Colonic mucosa (tissue), 4 donors: Measurements from ENCODE around the gene ZNF335. TPM values are rescaled to one million over a fixed set of nuclear protein-coding genes. Genes with fewer than 3 reads are reported as not detected.
"Not testable (repeated sequence)": the region's sequence is repeated elsewhere in the genome, so short reads cannot be mapped to it uniquely, and the experiment has no call there.

Experiments used
- DNase-seq: peaks from one replicate; pipeline ENCODE4 v3.0.0-alpha.2; 2020
- H3K27ac ChIP-seq: fragments of 200-600 bp; one replicate; pipeline ENCODE4 v1.8.0; 2021
- H3K27me3 ChIP-seq: fragments of 200-600 bp; one replicate; pipeline ENCODE4 v1.8.0; 2021
- H3K36me3 ChIP-seq: fragments of 200-600 bp; one replicate; pipeline ENCODE4 v1.8.0; 2021
- H3K4me1 ChIP-seq: fragments of 200-600 bp; one replicate; pipeline ENCODE4 v1.8.0; 2021; ENCODE audit warnings: mild to moderate bottlenecking
- H3K4me3 ChIP-seq: fragments of 200-600 bp; one replicate; pipeline ENCODE4 v1.8.0; 2021
- H3K9ac ChIP-seq, 2 donors: one replicate each; pipeline ENCODE4 v1.7.0; 2013; ENCODE audit warnings: control low read depth in 2 of 2, low read depth in 2 of 2, low read length in 2 of 2
- H3K9me3 ChIP-seq: fragments of 200-600 bp; one replicate; pipeline ENCODE4 v1.8.0; 2021
- intact Hi-C: fragments of 100-400 bp; cut with DNase I; formaldehyde crosslinking; loops from one replicate; pipeline ENCODE4 v1.14.1; 2022
- total RNA-seq, 2 donors: library from RNA; stranded (reverse); fragmentation: NEBNext Ultra II Directional in 1 of 2; extraction: Animal tissue kit (Norgen Biotek cat#: 25700) in 1 of 2; gene quantifications; one replicate each; pipeline ENCODE4 v1.2.1, GENCODE V29; 2021
- TF ChIP-seq, protein P1 (sequence below): fragments of 200-600 bp; IDR thresholded peaks from one replicate; pipeline ENCODE4 v1.8.0; 2022; ENCODE audit warnings: antibody characterized with exemption, mild to moderate bottlenecking
- donor health status: healthy.
- donor health status: DM: no; HTN: no; CAD: no.
- donor health status: DM: no; HTN: no; CAD: no.

The ZNF335 gene
- total RNA-seq, 2 donors from 2014 or later: 11.3 to 22.1 TPM

DNA sequence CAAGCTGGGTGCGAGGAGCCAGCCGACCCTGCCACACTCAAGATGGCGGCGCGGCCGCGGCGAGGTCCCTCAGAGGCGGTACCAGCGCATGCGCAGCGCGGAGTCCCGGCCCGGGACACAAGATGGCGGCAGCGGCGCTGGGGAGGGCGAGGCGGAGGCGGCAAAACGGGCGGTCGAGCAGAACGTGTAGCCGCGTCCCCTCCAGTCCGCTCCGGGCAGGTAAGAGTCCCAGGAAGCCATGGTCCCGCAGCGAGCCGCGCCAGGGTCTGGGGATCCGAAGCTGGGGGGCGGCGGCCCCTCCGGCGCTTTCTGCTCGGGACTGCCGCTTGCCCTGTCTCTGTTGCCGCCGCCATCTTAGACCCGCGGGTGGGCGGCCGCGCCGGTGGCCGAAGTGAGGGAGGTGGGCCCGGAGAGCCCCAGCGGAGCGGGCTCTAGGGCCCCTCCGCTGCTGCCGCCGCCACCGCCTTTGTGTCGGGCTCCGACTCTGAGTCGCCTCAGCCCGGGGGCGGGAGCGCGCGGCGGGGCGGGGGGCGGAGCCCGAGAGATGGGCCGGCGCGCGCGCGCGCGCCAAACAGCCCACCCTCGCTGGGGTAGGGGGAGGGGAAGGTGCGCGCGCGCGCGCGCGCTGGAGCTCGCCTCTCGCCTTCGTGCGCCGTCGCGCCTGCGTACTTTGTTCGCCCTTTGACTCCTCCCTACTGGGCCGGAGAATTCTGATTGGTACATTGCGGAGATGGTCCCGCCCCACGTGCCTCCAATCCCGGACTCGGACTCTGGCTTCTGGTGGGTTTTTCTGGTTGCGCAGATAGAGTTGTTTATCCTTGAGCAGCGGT is 37.2 kb downstream of the ZNF335 start, which contains the start of gene PCIF1:
Gene PCIF1 (plus strand): TSS at position 98 of the 830 bp plus-strand sequence. CDS start 4,317 bp downstream, outside the sequence.
- intact Hi-C loops: loop anchor here (5.0 kb wide), 1 partner anchor 42 kb away; the partner anchor contains the start of genes CTSA and NEURL2
- Histone ChIP-seq H3K27me3 (no peaks in the 10 kb centered on the region), H3K9ac (peak within 1 kb of the TSS; percentile 93 to 99), H3K4me1 (no peaks in the 10 kb centered on the region), H3K9me3 (no peaks in the 10 kb centered on the region), H3K4me3 (peak within 1 kb of the TSS; percentile 98), H3K36me3 (peaks cover 4% of the 10 kb centered on the region), H3K27ac (peak within 1 kb of the TSS; percentile 100)
- peak; percentile 98 for DNase-seq
- TF ChIP-seq, protein P1, sequence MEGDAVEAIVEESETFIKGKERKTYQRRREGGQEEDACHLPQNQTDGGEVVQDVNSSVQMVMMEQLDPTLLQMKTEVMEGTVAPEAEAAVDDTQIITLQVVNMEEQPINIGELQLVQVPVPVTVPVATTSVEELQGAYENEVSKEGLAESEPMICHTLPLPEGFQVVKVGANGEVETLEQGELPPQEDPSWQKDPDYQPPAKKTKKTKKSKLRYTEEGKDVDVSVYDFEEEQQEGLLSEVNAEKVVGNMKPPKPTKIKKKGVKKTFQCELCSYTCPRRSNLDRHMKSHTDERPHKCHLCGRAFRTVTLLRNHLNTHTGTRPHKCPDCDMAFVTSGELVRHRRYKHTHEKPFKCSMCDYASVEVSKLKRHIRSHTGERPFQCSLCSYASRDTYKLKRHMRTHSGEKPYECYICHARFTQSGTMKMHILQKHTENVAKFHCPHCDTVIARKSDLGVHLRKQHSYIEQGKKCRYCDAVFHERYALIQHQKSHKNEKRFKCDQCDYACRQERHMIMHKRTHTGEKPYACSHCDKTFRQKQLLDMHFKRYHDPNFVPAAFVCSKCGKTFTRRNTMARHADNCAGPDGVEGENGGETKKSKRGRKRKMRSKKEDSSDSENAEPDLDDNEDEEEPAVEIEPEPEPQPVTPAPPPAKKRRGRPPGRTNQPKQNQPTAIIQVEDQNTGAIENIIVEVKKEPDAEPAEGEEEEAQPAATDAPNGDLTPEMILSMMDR: no peak

DNA sequence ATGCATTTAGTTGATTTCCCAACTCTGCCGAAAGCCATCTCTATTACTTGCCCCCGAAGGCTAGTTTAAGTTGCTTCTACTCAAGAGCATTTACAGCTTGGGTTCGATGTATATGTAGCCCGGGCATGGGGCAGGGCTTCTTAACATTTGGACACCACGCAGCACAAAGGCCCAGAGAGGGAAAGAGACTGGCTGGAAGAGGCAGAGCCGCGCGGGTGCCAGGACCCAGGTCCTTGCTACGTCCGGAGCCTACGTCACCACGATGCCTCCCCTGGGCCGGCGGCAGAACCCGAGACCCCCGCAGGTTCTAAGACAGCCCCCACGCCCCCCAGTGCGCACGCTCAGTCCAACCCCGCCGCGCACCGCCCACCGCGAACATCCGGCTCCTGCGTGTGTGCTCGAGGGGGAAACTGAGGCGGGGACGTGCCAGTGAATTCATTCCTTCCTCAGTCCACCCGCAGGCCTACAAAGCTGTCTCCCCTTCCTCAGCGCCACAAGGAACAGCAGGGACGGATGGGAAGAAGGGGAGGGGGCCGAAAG is 37.9 kb downstream of the ZNF335 start:
- no peaks in the 10 kb centered on the region for H3K9me3 ChIP-seq
- DNase-seq: peak; percentile 71
- intact Hi-C loops: loop anchor here (5.0 kb wide), 1 partner anchor 42 kb away; the partner anchor contains the start of genes CTSA and NEURL2
- peaks cover 3% of the 10 kb centered on the region for H3K36me3 ChIP-seq
- H3K9ac ChIP-seq: peak overlapping the region; percentile 93 to 99
- H3K4me3 ChIP-seq: peak overlapping the region; percentile 98
- H3K27me3 ChIP-seq: no peaks in the 10 kb centered on the region
- TF ChIP-seq, protein P1: no peak
- no peaks in the 10 kb centered on the region for H3K4me1 ChIP-seq
- peak overlapping the region; percentile 100 for H3K27ac ChIP-seq

DNA sequence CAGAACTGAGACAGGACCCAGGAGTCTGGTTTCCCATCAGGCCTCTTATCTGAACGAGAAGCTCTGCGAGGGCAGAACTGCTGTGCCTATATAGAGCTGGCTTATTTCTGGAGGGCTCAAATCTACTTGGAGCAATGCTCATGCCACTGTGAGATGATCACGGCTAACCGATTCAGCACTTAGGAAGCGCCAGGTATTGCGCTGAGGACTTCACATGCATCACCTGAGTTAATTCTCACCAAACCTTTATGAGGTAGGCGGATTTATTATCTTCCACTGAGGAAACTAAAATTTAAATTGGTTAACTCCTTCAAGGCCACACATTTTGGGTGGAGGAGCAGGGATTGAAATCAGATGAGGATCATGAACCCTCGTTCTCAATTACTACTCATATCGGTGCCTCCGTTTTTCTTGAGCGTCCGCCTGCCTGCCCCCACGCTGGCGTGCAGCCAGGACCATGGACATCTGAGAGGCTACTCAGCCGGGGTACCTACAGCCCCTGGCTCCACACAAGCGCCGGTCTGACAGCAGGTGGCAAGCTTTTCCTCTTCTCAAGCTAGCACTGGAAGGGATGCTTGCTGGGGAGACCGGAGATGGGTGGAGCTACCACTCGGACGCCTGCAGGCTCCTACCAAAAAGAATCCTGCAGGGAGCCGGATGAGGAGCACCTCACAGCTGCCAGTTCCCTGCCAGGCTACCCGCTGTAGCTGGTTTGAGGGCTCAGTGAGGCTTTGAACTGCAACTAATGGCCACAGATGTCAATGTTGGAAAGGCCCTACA is 38.5 kb downstream of the ZNF335 start:
- Histone ChIP-seq H3K9ac (peak overlapping the region; percentile 93 to 99), H3K27me3 (no peaks in the 10 kb centered on the region), H3K4me3 (peak overlapping the region; percentile 98), H3K27ac (peak overlapping the region; percentile 100), H3K36me3 (no peaks in the 10 kb centered on the region), H3K4me1 (no peaks in the 10 kb centered on the region), H3K9me3 (no peaks in the 10 kb centered on the region)
- TF ChIP-seq, protein P1: peak; percentile 26
- intact Hi-C loops: loop anchor here (5.0 kb wide), 1 partner anchor 41 kb away; the partner anchor contains the start of genes CTSA and NEURL2
- peak; percentile 80 for DNase-seq

DNA sequence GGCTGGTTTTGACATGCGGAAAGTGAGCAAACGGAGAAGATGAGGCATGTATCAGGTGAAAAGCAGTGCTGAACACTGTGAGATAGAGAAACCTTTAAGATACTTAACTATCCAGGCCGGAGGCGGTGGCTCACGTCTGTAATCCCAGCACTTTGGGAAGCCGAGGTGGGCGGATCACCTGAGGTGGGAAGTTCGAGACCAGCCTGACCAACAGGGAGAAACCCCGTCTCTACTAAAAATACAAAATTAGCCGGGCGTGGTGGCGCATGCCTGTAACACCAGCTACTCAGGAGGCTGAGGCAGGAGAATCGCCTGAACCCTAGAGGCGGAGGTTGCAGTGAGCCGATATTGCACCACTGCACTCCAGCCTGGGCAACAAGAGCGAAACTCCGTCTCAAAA is 40.3 kb downstream of the ZNF335 start:
- H3K9me3 ChIP-seq, DNase-seq, H3K9ac ChIP-seq, H3K27ac ChIP-seq, H3K4me1 ChIP-seq, H3K4me3 ChIP-seq, H3K36me3 ChIP-seq, H3K27me3 ChIP-seq: not testable (repeated sequence)
- intact Hi-C loops: loop anchor here (5.0 kb wide), 1 partner anchor 39 kb away; the partner anchor contains the start of genes CTSA and NEURL2

DNA sequence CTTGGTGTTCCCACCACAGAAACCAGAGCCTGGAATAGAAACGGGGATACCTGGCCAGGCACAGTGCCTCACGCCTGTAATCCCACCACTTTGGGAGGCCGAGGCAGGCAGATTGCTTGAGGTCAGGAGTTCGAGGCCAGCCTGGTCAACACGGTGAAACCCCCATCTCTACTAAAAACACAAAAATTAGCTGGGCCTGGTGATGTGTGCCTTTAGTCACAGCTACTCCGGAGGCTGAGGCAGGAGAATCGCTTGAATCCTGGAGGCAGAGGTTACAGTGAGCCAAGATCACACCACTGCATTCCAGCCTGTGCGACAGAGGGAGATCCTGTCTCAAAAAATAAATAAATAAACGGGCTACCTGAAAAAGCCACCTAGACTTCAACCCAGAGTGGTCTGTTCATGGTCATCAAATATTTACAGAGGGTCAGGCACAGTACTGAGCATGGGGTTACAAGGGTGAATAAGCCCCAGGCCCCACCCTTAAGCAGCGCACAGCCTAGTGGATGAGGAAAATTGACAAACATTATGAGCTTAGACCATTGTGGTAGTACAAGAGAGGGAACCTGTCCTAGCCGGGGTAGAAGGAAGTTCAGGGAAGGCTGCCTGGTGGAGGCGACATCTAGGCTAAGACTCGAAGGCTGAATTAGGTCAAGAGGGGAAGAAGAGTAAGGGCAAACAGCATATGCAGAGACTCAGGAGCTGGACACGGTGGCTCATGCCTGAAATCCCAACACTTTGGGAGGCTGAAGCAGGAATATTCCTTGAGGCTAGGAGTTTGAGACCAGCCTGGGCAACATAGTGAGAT is 44.7 kb downstream of the ZNF335 start:
- H3K27ac ChIP-seq: no peak overlapping the region
- no peaks in the 10 kb centered on the region for H3K4me1 ChIP-seq
- no peak overlapping the region for H3K9ac ChIP-seq
- no peak overlapping the region for H3K4me3 ChIP-seq
- intact Hi-C loops: no loop called here
- no peaks in the 10 kb centered on the region for H3K9me3 ChIP-seq
- no peaks in the 10 kb centered on the region for H3K27me3 ChIP-seq
- TF ChIP-seq, protein P1: no peak
- no peak for DNase-seq
- H3K36me3 ChIP-seq: no peaks in the 10 kb centered on the region
